HG02840 (cell line): Measurements from ENCODE around the gene LTA4H.

Experiments
- ATAC-seq: cut with Tn5 transposase; IDR thresholded peaks from one replicate; pipeline ENCODE4 v1.9.1; 2021; ENCODE audit warnings: mild to moderate bottlenecking, moderate library complexity, moderate number of reproducible peaks; ENCODE audit not compliant: unreplicated experiment, low FRiP score

LTA4H gene

DNA sequence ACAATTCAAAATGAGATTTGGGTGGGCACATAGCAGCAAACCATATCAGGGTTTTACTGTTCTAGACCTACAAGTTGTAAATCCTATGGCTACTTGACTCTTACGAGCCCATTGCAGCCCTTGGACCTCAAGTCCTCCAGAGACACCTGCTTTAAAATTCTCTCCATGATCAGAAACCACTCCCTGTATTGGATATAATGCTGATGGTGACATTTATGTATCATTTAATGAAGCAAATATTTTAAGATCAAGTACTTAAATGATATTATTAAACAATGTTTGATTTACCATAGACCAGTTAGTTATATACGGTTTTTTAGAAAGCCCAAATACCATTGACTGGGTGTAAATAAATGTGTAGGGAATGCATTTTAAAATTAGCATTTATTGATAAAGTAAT is 68.1 kb downstream of the LTA4H start:
- no peak for ATAC-seq

DNA sequence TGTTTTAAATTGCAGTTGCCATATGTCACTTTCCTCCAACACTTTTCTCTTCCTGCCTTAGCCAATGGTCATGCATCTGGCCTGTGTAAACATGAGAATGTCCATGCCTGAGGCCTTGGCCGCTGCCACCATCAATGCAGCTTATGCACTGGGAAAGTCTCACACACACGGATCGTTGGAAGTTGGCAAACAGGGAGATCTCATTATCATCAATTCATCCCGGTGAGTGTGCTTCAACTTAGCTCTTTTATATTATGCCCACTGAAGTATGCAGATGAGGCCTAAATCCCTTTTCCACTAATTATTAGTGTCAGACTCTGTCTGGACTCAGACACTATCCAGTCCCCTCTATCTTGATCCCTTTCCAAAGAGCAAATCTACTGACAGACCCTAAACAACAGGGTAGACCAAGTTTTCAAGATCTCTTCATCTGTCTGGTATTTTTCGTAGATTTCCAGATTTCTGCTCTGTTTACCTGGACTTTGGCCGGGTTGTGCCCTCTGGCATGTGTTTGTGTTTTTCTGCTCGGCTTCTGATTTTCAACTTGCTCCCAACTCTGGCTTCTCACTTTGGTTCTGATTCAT is 69.0 kb downstream of the LTA4H start:
- ATAC-seq, result no peak

DNA sequence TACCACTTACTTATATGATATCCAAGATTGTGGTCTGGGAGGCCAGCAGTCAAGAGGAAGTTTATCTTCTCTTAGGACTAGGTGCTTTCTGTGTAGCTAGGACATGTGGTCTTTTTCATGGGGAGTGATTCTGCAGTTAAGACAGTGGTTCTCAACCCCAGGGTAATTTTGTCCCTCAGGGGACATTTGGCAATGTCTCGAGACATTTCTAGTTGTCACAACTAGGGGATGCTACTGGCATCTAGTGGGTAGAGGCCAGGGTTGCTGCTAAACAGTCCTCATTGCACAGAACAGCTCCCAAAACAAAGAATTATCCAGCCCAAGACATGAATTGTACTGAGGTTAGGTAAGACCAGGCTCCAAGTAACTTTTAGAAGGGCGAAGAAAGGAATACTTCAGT is 72.3 kb downstream of the LTA4H start:
- no peak for ATAC-seq

DNA sequence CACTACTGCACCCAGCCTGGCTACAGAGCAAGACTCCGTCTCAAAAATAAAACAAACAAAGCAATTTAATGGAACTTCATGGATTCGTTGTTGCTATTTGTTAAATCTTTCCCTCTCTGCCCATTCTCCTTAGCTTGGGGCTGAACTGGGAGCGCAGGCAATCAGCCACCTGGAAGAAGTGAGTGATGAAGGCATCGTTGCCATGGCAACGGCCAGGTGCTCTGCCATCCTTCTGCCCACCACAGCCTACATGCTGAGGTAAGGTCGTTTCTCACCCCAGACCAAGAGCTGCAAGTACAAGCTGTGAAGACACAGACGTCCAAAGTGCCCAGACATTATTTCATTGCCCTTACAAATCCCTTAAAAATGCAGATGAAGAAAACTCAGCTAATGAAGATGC is 73.2 kb downstream of the LTA4H start:
- ATAC-seq, result no peak

DNA sequence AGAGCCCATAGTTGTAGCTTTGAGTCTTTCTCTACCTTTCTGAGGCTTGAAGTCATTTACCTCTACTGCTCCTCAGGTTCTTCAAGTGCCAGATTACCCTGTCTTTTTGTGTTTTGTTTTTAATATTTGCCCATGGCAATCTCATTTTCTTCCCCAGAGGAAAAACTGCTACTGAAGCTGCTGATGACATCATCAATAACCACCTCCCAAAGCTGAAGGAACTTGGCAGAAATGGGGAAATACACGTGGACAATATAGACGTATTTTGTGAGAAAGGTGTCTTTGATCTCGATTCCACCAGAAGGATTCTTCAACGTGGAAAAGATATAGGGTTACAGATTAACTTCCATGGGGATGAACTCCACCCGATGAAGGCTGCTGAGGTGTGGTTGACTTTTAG is 75.1 kb downstream of the LTA4H start:
- ATAC-seq, result no peak

DNA sequence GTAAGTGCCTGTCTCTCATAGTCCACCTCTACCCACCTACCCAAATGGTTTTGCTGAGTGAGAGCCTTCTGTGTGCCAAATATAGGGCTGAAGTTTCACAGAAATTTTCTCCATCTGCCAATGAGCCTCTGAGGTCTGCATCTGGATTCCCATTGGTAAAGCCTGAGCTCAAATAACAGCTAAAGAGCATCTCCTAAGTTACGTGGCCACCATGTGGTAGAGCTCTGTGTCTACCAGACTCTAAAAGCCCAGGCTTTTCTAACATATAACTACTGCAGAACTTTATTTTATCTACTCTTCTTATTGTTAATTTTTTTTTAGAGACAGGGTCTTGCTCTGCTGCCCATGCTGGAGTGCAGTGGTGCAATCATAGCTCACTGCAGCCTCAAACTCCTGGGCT is 76.3 kb downstream of the LTA4H start:
- ATAC-seq, result no peak

DNA sequence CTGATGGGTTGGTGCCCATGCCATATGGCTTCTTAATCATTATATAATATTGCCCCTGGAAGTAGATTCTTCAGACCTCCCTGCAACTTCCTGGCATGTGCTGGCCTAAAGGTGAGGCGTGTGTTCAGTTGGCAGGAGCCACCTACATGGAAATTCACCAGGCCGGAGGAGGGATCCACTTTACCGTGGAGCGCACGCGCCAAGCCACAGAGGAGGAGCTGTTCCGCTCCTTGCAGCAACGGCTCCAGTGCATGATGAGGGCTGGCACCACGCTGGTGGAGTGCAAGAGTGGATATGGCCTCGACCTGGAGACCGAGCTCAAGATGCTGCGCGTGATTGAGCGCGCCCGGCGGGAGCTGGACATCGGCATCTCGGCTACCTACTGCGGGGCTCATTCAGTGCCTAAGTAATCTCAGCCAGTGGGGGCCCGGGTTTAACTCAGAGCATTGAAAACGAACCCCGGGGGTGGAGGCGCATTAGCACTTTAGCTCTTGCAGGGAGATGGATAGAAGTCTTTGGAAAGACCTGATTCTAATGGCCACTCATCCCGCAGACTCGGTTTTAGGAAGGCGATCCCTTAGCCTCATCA is 78.7 kb downstream of the LTA4H start:
- no peak for ATAC-seq

DNA sequence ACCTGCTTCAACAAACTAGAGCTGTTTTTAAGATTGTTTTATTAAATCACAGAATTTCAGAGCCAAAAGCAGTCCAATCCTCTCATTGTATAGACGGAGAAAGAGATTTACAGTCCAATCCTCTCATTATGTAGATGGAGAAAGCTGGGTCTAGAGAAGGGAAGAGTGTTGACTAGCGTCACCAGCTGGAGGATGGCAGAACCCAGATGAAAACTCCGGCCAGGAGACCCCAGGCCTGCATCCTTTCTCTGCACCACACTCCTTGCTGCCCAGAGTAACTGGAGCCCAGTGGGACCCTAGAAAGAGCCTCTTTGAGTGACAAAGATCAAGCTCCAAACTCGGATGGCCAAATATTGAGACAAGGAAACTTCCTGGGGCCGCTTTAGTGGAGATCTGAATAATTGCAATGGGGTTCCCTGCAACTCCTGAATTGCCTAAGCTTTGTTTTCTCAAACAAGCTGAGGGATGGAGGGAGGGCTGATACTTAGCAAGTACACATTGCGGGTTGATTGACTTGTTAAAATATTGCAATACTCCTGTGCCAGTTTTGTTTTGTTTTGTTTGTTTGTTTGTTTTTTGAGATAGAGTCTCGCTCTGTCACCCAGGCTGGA is 79.7 kb downstream of the LTA4H start:
- ATAC-seq, result no peak

DNA sequence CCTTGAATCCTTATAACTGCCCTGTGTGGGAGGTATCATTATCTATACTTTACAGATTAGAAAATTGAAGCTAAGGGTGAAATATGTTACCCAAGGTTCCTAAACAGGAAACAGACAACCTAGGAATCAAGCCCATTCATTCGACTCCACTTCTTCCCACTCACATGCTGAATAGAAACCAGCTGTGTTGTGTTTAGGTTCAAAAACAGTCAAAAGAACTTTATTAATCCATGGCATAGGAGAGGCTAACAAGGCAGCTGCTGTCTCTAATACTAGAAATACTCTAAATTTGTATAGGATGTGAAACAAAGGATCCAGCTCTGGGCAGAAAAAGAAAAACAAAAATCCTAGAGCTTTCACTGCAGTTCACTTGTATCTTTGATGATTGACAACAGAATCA is 82.4 kb downstream of the LTA4H start:
- ATAC-seq, result no peak

DNA sequence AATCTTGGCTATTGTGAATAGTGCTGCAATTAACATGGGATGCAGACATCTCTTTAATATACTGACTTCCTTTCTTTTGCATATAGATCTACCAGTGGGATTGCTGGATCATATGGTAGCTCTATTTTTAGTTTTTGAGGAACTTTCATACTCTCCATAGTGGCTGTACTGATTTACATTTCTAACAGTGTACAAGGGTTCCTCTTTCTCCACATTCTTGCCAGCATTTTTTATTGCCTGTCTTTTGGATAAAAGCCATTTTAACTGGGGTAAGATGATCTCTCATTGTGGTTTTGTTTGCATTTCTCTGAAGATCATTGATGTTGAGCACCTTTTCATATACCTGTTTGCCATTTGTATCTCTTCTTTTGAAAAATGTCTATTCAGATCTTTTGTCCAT is 83.9 kb downstream of the LTA4H start:
- no peak for ATAC-seq
